HEK293T (cell line): ENCODE measurements around the gene BEST1.

Experiments used
- NFRKB ChIP-seq: fragments of 450-650 bp; IDR thresholded peaks from 2 replicates; pipeline ENCODE4 v1.6.1; 2016; ENCODE audit warnings: mild to moderate bottlenecking, moderate library complexity
- SP1 ChIP-seq: fragments of 450-650 bp; IDR thresholded peaks from 2 replicates; pipeline ENCODE4 v1.6.1; 2017

DNA sequence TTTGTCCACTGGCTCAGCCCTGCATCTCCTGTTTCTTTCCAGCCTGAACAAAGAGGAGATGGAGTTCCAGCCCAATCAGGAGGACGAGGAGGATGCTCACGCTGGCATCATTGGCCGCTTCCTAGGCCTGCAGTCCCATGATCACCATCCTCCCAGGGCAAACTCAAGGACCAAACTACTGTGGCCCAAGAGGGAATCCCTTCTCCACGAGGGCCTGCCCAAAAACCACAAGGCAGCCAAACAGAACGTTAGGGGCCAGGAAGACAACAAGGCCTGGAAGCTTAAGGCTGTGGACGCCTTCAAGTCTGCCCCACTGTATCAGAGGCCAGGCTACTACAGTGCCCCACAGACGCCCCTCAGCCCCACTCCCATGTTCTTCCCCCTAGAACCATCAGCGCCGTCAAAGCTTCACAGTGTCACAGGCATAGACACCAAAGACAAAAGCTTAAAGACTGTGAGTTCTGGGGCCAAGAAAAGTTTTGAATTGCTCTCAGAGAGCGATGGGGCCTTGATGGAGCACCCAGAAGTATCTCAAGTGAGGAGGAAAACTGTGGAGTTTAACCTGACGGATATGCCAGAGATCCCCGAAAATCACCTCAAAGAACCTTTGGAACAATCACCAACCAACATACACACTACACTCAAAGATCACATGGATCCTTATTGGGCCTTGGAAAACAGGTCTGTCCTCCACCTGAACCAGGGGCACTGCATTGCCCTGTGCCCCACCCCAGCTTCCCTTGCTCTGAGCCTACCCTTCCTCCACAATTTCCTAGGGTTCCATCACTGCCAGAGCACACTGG lies 12.3 kb downstream of the BEST1 start:
- no peak for TF ChIP-seq SP1
- no peak for TF ChIP-seq NFRKB
